Peyer's patch (tissue), 4 donors: ENCODE data around the gene GALNT13. TPM values are rescaled to one million over a fixed set of nuclear protein-coding genes. Genes with fewer than 3 reads are reported as not detected.
A peak's percentile ranks its signal among the peaks of the same experiment; 100 is the strongest.

Source experiments
- DNase-seq, 3 donors: peaks; one replicate each; pipeline ENCODE4 v3.0.0-alpha.2; 2017 to 2019
- H3K27ac ChIP-seq, 4 donors: fragments of 200-600 bp; sonication (generic); one replicate each; pipeline ENCODE4 v1.5.1; 2016 to 2019
- H3K27me3 ChIP-seq, 2 donors: fragments of 200-600 bp; sonication (generic); one replicate each; pipeline ENCODE4 v1.5.1; 2019
- H3K36me3 ChIP-seq, 3 donors: fragments of 200-600 bp; sonication (generic); one replicate each; pipeline ENCODE4 v1.5.1; 2016 to 2019
- H3K4me1 ChIP-seq, 4 donors: fragments of 200-600 bp; sonication (generic); one replicate each; pipeline ENCODE4 v1.5.1; 2016 to 2019
- H3K4me3 ChIP-seq, 4 donors: fragments of 200-600 bp; sonication (generic); 1 replicate in 3 of 4; 2 replicates in 1 of 4; pipeline ENCODE4 v1.5.1; 2016 to 2019; ENCODE audit warnings: mild to moderate bottlenecking in 1 of 4
- H3K9me3 ChIP-seq, 4 donors: fragments of 200-600 bp; sonication (generic); one replicate each; pipeline ENCODE4 v1.5.1; 2016 to 2019; ENCODE audit warnings: mild to moderate bottlenecking in 1 of 4
- CTCF ChIP-seq, 6 experiments: fragments of 450-650 bp in 4 of 6; fragments of 200-600 bp in 2 of 6; sonication (generic) in 1 of 6; IDR thresholded peaks; one replicate each; pipeline ENCODE4 v1.5.1; 2017 to 2019; ENCODE audit warnings: antibody characterized with exemption in 6 of 6, mild to moderate bottlenecking in 3 of 6, moderate library complexity in 1 of 6
- POLR2A ChIP-seq, 2 donors: fragments of 450-650 bp; IDR thresholded peaks; one replicate each; pipeline ENCODE4 v1.5.1; 2017; ENCODE audit warnings: antibody characterized with exemption in 2 of 2, mild to moderate bottlenecking in 2 of 2, moderate library complexity in 2 of 2
- total RNA-seq, 4 donors: library from RNA; depleted of rRNA; stranded (reverse); fragments of >200 nt; gene quantifications; one replicate each; pipeline ENCODE4 v1.1.0, GENCODE V29; 2016

The GALNT13 gene
- total RNA-seq, 4 donors from 2014 or later = 1.6 to 2.7 (median 2.0) TPM

GRCh38 chr2:154400563-154401290 lies 529.0 kb downstream of the GALNT13 start:
- H3K9me3 ChIP-seq = no peaks in the 10 kb centered on the region
- no peak overlapping the region for H3K27ac ChIP-seq
- H3K36me3 ChIP-seq = no peaks in the 10 kb centered on the region
- no peak for DNase-seq
- H3K27me3 ChIP-seq = no peaks in the 10 kb centered on the region
- TF ChIP-seq POLR2A (IDR thresholded peaks at IDR 0.05) = no peak
- no peaks in the 10 kb centered on the region for H3K4me1 ChIP-seq
- no peak overlapping the region for H3K4me3 ChIP-seq

- no peaks in the 10 kb centered on the region for H3K36me3 ChIP-seq
- no peak for DNase-seq
- TF ChIP-seq CTCF (IDR thresholded peaks at IDR 0.05) = peak in 4 of 6 experiments; percentile 9 to 56 (median 48)
- no peak for TF ChIP-seq POLR2A (IDR thresholded peaks at IDR 0.05)
- H3K4me1 ChIP-seq = no peaks in the 10 kb centered on the region
- H3K27ac ChIP-seq = no peak overlapping the region
- H3K4me3 ChIP-seq = no peak overlapping the region
- H3K9me3 ChIP-seq = no peaks in the 10 kb centered on the region
- no peaks in the 10 kb centered on the region for H3K27me3 ChIP-seq
These were observed 530.5 kb downstream of the GALNT13 start for GRCh38 chr2:154402213-154402612.

GRCh38 chr2:154403242-154403790 lies 531.6 kb downstream of the GALNT13 start:
- Histone ChIP-seq H3K27me3 (no peaks in the 10 kb centered on the region), H3K27ac (no peak overlapping the region), H3K9me3 (no peaks in the 10 kb centered on the region), H3K36me3 (no peaks in the 10 kb centered on the region), H3K4me1 (no peaks in the 10 kb centered on the region), H3K4me3 (no peak overlapping the region)
- DNase-seq = no peak
- no peak for TF ChIP-seq POLR2A (IDR thresholded peaks at IDR 0.05)
- no peak for TF ChIP-seq CTCF (IDR thresholded peaks at IDR 0.05)

GRCh38 chr2:154408786-154409185 lies 537.1 kb downstream of the GALNT13 start:
- TF ChIP-seq POLR2A (IDR thresholded peaks at IDR 0.05) (no peak), CTCF (IDR thresholded peaks at IDR 0.05) (no peak)
- H3K4me1 ChIP-seq = no peaks in the 10 kb centered on the region

GRCh38 chr2:154422251-154422650 lies 550.5 kb downstream of the GALNT13 start:
- Histone ChIP-seq H3K9me3 (no peaks in the 10 kb centered on the region), H3K36me3 (no peaks in the 10 kb centered on the region), H3K4me1 (no peaks in the 10 kb centered on the region), H3K4me3 (no peak overlapping the region), H3K27ac (no peak overlapping the region), H3K27me3 (no peaks in the 10 kb centered on the region)
- TF ChIP-seq CTCF (IDR thresholded peaks at IDR 0.05) (no peak), POLR2A (IDR thresholded peaks at IDR 0.05) (no peak)
- no peak for DNase-seq

More at GRCh38 chr2:154408786-154409185, 537.1 kb downstream of the GALNT13 start:
- Histone ChIP-seq H3K4me3 (no peak overlapping the region), H3K9me3 (no peaks in the 10 kb centered on the region), H3K27ac (no peak overlapping the region), H3K27me3 (no peaks in the 10 kb centered on the region), H3K36me3 (no peaks in the 10 kb centered on the region)
- no peak for DNase-seq

- Histone ChIP-seq H3K27ac (no peak overlapping the region), H3K27me3 (no peaks in the 10 kb centered on the region), H3K9me3 (no peaks in the 10 kb centered on the region), H3K36me3 (no peaks in the 10 kb centered on the region), H3K4me3 (no peak overlapping the region), H3K4me1 (no peaks in the 10 kb centered on the region)
- DNase-seq = no peak
- TF ChIP-seq POLR2A (IDR thresholded peaks at IDR 0.05) (no peak), CTCF (IDR thresholded peaks at IDR 0.05) (no peak)
These were observed 554.3 kb downstream of the GALNT13 start for GRCh38 chr2:154425994-154426393.
